CD4-positive, alpha-beta T cell treated with Interleukin-6 for 4 hours (primary cell): ENCODE measurements around the gene PLPP1.

Experiments
- DNase-seq: peaks from one replicate; pipeline ENCODE4 v3.0.0-alpha.2; 2020; ENCODE audit warnings: mixed read lengths

The PLPP1 gene

DNA sequence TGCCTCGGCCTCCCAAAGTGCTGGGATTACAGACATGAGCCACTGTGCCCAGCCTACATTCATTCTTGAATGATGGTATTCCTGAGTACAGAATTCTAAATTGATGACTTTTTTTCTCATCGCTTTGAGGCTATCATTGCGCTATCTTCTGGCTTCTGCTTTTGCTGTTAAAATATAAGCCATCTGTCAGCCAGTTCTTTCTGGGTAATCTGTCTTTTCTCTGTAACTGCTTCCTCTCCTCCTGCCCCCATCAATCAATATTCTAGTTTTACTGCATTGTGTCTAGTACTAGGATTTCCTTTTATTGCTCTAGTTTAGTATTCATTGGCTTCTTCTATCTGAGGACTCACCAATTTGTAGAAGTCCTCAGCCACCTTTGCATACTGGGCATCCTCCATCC lies 89.0 kb downstream of the PLPP1 start:
- no peak for DNase-seq

DNA sequence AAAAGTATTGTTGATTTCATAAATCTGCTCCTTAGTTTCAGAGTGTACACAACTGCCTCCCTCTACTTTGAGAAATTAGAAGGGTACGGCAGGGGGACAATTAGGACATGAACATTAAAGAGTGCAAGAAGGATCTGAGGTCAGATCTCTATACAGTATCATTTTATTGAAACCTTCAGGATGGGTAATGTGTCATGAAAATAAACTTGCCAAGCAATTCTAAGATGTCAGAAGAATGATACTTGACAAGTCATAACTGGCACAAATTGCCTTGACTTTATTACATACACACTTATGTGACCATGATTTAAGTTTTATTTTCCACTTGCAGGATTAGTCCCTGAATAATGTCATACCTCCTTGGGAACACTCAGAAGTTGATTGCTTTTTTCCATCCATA lies 92.8 kb downstream of the PLPP1 start:
- no peak for DNase-seq

DNA sequence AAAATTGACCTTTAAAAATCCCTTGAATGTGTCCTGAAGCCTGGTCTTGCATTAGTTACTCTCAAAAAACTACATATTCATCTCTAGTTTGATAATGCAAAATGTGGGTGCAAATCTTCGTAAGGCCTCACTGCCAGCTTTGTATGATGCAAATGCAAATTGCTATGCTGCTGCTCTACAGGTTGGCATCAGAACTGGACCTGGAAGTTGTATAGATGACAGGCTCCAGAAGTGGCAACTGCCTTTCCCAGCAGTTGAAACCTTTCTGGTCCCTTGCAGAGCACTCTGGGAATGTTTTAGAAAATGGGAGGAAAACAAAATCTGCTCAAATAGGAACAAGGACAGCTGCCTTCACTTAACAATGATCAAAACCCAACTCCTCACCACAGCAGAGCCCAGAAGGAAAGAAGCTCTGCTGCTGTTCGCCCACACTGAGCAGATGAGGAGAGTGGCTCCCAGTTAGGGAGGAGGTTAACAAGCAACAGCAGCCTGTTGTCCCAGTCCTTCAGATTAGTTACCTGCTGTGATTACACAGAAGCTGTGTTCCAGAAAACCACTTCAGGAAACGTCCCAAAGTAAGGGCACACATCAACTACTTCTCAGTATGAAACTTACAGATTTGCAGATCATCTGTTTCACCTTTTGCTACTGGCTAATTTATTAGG lies 93.5 kb downstream of the PLPP1 start:
- no peak for DNase-seq

- no peak for DNase-seq
Measured at GRCh38 chr5:55440188-55440646, 94.5 kb downstream of the PLPP1 start.

GRCh38 chr5:55438998-55439397 lies 95.8 kb downstream of the PLPP1 start:
- no peak for DNase-seq

DNA sequence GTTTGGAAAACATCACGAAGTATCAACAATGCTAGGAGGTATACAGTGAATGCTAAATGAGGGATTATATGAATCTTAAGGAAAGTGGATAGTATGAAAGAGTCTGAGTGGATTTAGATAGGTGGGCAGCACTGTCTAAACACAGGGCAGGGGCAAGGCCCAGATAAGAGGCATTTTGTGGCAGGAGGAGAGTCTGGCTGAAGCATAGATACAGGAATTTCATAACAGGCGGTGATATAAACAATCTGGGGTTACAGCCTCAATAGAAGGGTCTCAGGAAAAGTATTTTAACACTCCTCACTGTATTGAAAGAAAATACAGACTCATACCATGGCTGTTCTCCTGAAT lies 96.9 kb downstream of the PLPP1 start:
- no peak for DNase-seq

DNA sequence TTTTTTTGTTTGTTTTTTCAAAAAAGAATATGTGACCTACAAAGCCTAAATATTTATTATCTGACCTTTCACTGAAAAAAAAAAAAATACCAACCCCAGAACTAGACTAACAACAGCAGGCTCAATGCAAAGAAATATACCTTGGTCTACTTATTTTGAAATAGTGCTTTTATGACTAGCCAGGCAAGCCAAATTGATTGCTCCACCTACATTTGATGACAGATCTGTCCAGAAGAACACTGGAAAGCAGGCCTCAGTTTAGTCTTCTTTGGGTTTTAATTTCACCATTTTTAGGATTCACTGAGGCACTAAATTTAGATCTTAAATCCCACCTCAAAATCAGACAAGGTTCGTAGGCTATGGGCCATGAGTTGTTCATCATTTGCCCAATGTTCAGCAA lies 97.3 kb downstream of the PLPP1 start:
- DNase-seq: no peak

DNA sequence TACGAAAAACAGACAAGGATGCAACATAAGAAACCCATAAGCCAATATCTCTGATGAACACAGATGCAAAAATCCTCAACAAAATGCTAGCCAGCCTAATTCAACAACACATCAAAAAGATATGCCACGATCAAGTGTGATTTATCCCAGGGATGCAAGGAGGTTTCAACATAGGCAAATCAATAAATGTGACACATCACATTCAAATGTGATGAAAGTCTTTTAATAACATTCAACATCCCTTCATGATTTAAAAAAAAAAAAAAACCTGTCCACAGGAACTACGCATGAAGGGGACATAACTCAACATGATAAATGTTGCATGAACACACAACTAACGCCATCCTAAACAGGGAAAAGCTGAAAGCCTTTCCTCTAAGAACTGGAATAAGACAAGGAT lies 102.2 kb downstream of the PLPP1 start:
- DNase-seq: no peak

DNA sequence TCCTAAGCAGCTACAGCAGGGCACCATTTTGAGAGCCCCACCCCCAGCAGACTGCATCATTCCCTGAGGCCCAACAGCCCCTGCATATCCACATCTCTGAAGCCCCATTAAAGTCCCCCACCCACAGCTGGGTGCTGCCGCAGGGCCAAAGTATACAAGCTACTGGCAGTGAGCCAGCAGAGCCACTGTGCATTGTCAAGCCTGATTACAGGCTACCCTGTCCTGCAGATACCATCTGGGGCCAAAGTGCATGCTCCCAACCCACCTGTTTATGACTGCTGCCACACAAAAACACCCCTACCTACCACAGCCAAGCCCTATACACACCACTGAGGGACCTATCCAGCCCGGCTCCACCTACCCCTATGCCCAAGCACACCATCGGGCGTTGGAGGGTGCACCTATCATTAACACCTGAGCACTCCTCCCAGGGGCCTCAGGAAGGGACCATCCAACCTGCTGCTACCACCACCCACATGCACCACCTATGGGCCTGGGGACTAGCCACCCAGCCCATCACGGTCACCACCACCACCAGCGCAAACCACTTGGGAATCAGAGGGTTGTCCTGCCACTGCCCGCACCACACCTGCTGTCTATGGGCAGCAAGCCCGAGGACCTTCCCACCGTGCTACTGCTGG lies 105.0 kb downstream of the PLPP1 start:
- no peak for DNase-seq

- no peak for DNase-seq
Measured at GRCh38 chr5:55429221-55429612, 105.5 kb downstream of the PLPP1 start.

- DNase-seq: no peak
Measured at GRCh38 chr5:55427157-55427556, 107.6 kb downstream of the PLPP1 start.

- no peak for DNase-seq
Measured at GRCh38 chr5:55426455-55426854, 108.3 kb downstream of the PLPP1 start.

DNA sequence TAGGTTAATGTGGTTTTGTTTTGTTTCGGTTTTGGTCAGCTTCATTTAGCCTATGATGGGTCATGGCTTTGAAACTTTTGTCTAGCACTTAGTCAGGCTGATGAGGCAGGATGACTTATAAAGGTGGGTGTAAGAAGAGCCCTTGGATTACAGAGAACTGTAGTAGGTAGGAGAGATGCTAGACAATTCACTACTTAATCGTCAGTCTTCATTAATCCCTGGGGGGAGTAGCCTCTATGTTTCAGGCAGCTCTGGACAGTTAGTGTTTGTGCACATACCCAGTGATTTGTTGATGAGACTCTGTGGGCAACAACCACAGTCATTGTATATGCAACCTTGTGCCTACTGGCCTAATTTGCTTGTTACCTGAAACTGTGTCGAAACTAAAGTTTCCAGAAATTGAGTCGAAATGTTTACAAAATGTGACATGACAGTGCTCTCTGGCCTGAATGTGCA lies 113.7 kb downstream of the PLPP1 start:
- DNase-seq: no peak

- DNase-seq: no peak
Measured at GRCh38 chr5:55418994-55419968, 115.5 kb downstream of the PLPP1 start.

- DNase-seq: no peak
Measured at GRCh38 chr5:55416306-55416705, 118.5 kb downstream of the PLPP1 start.

DNA sequence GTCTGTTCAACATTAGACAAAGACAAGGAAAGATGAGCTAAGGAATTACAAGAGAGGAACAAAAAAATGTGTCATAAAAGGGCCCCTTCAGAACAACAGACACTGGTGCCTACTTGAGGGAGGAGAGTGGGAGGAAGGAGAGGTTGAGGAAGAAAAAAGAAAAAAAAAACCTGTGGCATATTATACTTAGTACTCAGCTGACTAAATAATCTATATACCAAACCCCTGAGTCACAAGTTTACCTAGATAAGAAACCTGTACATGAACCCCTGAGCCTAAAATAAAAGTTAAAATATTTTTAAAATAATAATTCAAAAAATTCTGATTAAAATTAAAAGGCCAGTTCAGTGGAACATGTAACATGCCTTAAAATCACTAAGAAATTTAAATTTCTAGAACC lies 119.7 kb downstream of the PLPP1 start:
- no peak for DNase-seq

- DNase-seq: no peak
Measured at GRCh38 chr5:55413644-55414043, 121.1 kb downstream of the PLPP1 start.

DNA sequence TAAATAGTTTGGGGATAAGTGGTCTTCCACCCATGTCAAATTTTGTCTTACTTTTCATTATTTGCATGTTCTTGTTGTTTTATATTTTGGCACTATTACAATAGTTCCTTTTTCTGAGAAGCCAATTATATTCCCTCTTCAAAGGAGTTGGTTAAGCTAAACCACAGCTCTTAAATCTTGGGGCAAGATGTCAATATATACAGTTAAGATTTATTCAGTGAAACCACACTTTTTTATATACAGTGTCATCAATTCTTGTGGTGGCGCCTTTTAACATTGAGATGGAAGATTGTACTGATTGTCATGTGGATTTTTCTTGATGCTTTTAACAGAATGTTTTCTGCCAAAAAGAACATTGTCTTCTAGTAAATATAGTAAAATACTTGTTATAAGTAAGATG lies 122.9 kb downstream of the PLPP1 start:
- no peak for DNase-seq

DNA sequence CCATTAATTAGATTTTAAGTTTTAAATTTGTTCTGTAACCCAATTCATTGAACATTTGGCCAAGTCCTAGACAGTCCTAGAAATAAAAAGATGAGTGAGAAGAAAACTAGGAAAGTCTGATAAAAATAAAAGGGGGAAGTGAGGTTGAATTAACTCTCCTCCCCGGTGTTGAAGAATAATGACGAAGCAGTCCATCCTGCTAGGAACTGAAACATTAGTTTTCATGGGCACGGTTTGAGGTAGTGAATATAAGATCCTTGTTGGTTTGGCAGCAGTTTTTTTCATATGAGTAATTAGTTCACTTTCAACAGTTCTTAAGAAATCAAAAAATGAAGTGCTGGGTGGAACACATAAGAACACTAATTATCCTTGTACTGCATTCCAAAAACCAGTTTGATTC lies 123.9 kb downstream of the PLPP1 start:
- DNase-seq: no peak

- no peak for DNase-seq
Measured at GRCh38 chr5:55409775-55410174, 125.0 kb downstream of the PLPP1 start.

GRCh38 chr5:55407984-55408383 lies 126.8 kb downstream of the PLPP1 start:
- DNase-seq: no peak

DNA sequence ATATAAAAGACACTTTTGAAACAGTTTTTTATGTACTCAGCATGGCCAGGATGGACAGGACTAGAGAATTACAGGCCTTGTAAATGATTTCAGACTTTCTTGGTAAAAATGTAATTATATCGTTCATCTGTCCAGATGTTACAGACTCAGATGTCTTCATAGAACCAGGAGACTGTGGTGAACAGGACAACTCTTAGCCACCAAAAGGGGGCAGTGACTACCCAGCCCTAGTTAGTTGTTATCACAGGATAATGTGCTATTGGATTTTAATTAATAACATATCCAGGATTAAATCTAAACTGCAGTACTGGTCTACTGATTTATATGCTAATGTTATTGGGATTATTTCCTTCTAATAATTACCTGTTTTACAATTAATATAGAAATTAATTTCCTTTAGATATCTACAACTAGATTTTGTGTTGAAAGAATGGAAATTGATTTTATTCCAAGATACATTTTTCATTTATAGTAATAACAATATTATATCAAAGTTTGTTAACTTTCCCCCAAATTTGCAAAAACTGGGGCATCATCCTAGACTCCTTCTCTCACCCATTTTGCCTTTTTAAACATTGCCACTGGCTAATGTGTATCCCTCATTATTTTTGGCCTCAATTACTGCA lies 127.6 kb downstream of the PLPP1 start:
- DNase-seq: peak; percentile 13

DNA sequence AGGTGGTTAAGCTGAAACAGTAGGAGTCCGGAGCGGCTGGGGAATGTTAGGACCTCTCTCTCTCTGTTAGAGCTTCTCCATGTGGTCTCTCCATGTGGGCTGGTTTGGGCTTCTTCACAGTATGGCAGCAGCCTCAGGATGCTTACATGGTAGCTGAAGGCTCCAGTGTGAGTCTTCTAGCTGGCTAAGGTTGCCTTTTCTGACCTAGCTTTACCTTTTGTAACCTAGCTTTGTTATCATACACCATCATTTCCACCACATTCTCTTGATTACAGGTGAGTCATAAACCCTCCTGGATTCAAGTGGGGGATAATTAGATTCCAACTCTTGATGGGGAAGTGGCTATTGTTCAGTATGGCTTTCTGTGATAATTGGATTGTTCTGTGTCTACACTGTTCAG lies 128.5 kb downstream of the PLPP1 start:
- no peak for DNase-seq
